Neural cell (in vitro differentiated cells): ENCODE results near the gene FERMT3. TPM values are rescaled to one million over a fixed set of nuclear protein-coding genes. Genes with fewer than 3 reads are reported as not detected.

Source experiments
- H2AFZ ChIP-seq: fragments of 200-600, 300-800 bp; sonication (generic), shearing (Covaris generic); 2 replicates; pipeline ENCODE4 v1.6.0; 2014; ENCODE audit warnings: low read depth, mild to moderate bottlenecking, antibody characterized with exemption, low read length, moderate library complexity
- H3F3A ChIP-seq: fragments of 200-600 bp; shearing (Covaris generic); 2 replicates; pipeline ENCODE4 v1.6.1; 2016; ENCODE audit warnings: mild to moderate bottlenecking, moderate library complexity, mixed read lengths, antibody characterized with exemption, low read length; ENCODE audit not compliant: insufficient read depth, poor library complexity, severe bottlenecking
- H3K27ac ChIP-seq: fragments of 200-600, 300-800 bp; sonication (generic), shearing (Covaris generic); 2 replicates; pipeline ENCODE4 v1.5.1; 2014; ENCODE audit warnings: mild to moderate bottlenecking, low read length, moderate library complexity
- H3K27me3 ChIP-seq: fragments of 300-800, 200-600 bp; sonication (generic), shearing (Covaris generic); 2 replicates; pipeline ENCODE4 v1.6.0; 2014; ENCODE audit warnings: mild to moderate bottlenecking, low read depth, low read length, moderate library complexity; ENCODE audit not compliant: insufficient read depth
- H3K36me3 ChIP-seq: fragments of 300-800, 200-600 bp; sonication (generic), shearing (Covaris generic); 2 replicates; pipeline ENCODE4 v1.5.1; 2014; ENCODE audit warnings: mild to moderate bottlenecking, antibody characterized with exemption, low read length, moderate library complexity; ENCODE audit not compliant: insufficient read depth
- H3K4me2 ChIP-seq: fragments of 300-800, 200-600 bp; sonication (generic), shearing (Covaris generic); 2 replicates; pipeline ENCODE4 v1.6.0; 2014; ENCODE audit warnings: mild to moderate bottlenecking, low read length
- H3K4me3 ChIP-seq: fragments of 300-800, 200-600 bp; sonication (generic), shearing (Covaris generic); 2 replicates; pipeline ENCODE4 v1.5.1; 2014; ENCODE audit warnings: mild to moderate bottlenecking, low read length, moderate library complexity
- H3K79me2 ChIP-seq: fragments of 200-600 bp; shearing (Covaris generic); replicated peaks from 2 replicates; pipeline ENCODE4 v1.6.0; 2014; ENCODE audit warnings: mild to moderate bottlenecking, low read length, moderate library complexity; ENCODE audit not compliant: insufficient read depth
- H3K9ac ChIP-seq: fragments of 300-800, 200-600 bp; sonication (generic), shearing (Covaris generic); 2 replicates; pipeline ENCODE4 v1.6.1; 2016; ENCODE audit warnings: mild to moderate bottlenecking, low read length, mixed read lengths
- H3K9me2 ChIP-seq: fragments of 200-600 bp; shearing (Covaris generic); 2 replicates; pipeline ENCODE4 v1.6.1; 2016; ENCODE audit warnings: mild to moderate bottlenecking, low read length, mixed read lengths; ENCODE audit not compliant: insufficient read depth
- H3K9me3 ChIP-seq: fragments of 200-600, 300-800 bp; sonication (generic), shearing (Covaris generic); 2 replicates; pipeline ENCODE4 v1.6.1; 2016; ENCODE audit warnings: mild to moderate bottlenecking, mixed run types, low read length, moderate library complexity, mixed read lengths
- H4K20me1 ChIP-seq: fragments of 200-600 bp; shearing (Covaris generic); 2 replicates; pipeline ENCODE4 v1.6.1; 2016; ENCODE audit warnings: mild to moderate bottlenecking, mixed run types; ENCODE audit not compliant: insufficient read depth
- CTCF ChIP-seq: fragments of 450-650 bp; IDR thresholded peaks from 2 replicates; pipeline ENCODE4 v1.5.1; 2014; ENCODE audit warnings: antibody characterized with exemption, mild to moderate bottlenecking, moderate library complexity; ENCODE audit not compliant: poor library complexity, severe bottlenecking
- EP300 ChIP-seq: fragments of 450-650 bp; conservative IDR thresholded peaks from 2 replicates; pipeline ENCODE4 v1.6.1; 2014; ENCODE audit warnings: antibody characterized with exemption, mild to moderate bottlenecking, moderate library complexity; ENCODE audit not compliant: poor library complexity, severe bottlenecking
- EZH2 ChIP-seq: fragments of 200-600, 300-800 bp; shearing (Covaris generic), sonication (generic); IDR thresholded peaks from 2 replicates; pipeline ENCODE4 v1.6.1; 2014; ENCODE audit warnings: antibody characterized with exemption, low read length, borderline replicate concordance, mild to moderate bottlenecking; ENCODE audit not compliant: insufficient read depth, poor library complexity, severe bottlenecking
- MXI1 ChIP-seq: fragments of 450-650 bp; conservative IDR thresholded peaks from 2 replicates; pipeline ENCODE4 v1.6.1; 2014; ENCODE audit warnings: antibody characterized with exemption, mild to moderate bottlenecking; ENCODE audit not compliant: poor library complexity, severe bottlenecking
- POLR2AphosphoS5 ChIP-seq: IDR thresholded peaks from 2 replicates; pipeline ENCODE4 v1.6.1; 2012
- RAD21 ChIP-seq: fragments of 450-650 bp; conservative IDR thresholded peaks from 2 replicates; pipeline ENCODE4 v1.6.1; 2014; ENCODE audit warnings: antibody characterized with exemption, mild to moderate bottlenecking, moderate library complexity
- REST ChIP-seq: IDR thresholded peaks from 2 replicates; pipeline ENCODE4 v1.6.1; 2012; ENCODE audit warnings: borderline replicate concordance
- SMC3 ChIP-seq: fragments of 450-650 bp; conservative IDR thresholded peaks from 2 replicates; pipeline ENCODE4 v1.6.1; 2014; ENCODE audit warnings: antibody characterized with exemption, mild to moderate bottlenecking, moderate library complexity; ENCODE audit not compliant: poor library complexity
- TAF1 ChIP-seq: IDR thresholded peaks from 2 replicates; pipeline ENCODE4 v1.6.1; 2012; ENCODE audit warnings: low read depth
- polyA plus RNA-seq: library from polyadenylated mRNA; depleted of rRNA; stranded (reverse); fragments of >200 nt; gene quantifications from 2 replicates; pipeline ENCODE4 v1.2.3, GENCODE V29; 2014

Gene FERMT3
- polyA plus RNA-seq, 1 donor from 2014 or later, result 0.89 TPM

GRCh38 chr11:64266339-64266738 is 59.8 kb downstream of the FERMT3 start:
- no peaks in the 10 kb centered on the region for H3K9me2 ChIP-seq
- no peak overlapping the region for H2AFZ ChIP-seq
- H3K36me3 ChIP-seq, result no peaks in the 10 kb centered on the region
- no peak overlapping the region for H3K27ac ChIP-seq
- H3K9me3 ChIP-seq, result no peaks in the 10 kb centered on the region
- H3K9ac ChIP-seq, result no peak overlapping the region
- H3K4me2 ChIP-seq, result no peak overlapping the region
- H3K4me3 ChIP-seq, result no peak overlapping the region
- H3K27me3 ChIP-seq, result no peaks in the 10 kb centered on the region
- H4K20me1 ChIP-seq, result no peaks in the 10 kb centered on the region
- H3K79me2 ChIP-seq, result no peaks in the 10 kb centered on the region
- H3F3A ChIP-seq, result peaks cover 6% of the 10 kb centered on the region
- TF ChIP-seq EZH2 (no peak), EP300 (no peak), RAD21 (no peak), SMC3 (no peak), CTCF (no peak), POLR2AphosphoS5 (no peak), MXI1 (no peak), REST (no peak), TAF1 (no peak)

- H3K9me2 ChIP-seq, result no peaks in the 10 kb centered on the region
- H4K20me1 ChIP-seq, result no peaks in the 10 kb centered on the region
- H3K4me2 ChIP-seq, result no peak overlapping the region
- no peaks in the 10 kb centered on the region for H3K9me3 ChIP-seq
- no peak overlapping the region for H3K27ac ChIP-seq
- peaks cover 6% of the 10 kb centered on the region for H3F3A ChIP-seq
- TF ChIP-seq MXI1 (no peak), SMC3 (no peak), TAF1 (no peak), EP300 (no peak), REST (no peak), CTCF (no peak), RAD21 (no peak), POLR2AphosphoS5 (no peak), EZH2 (no peak)
- H3K4me3 ChIP-seq, result no peak overlapping the region
- no peaks in the 10 kb centered on the region for H3K79me2 ChIP-seq
- H3K9ac ChIP-seq, result no peak overlapping the region
- H3K27me3 ChIP-seq, result no peaks in the 10 kb centered on the region
- no peaks in the 10 kb centered on the region for H3K36me3 ChIP-seq
- H2AFZ ChIP-seq, result no peak overlapping the region
These were observed 60.9 kb downstream of the FERMT3 start for GRCh38 chr11:64267207-64267945.
